LNCAP (cell line): ENCODE data around the gene POLRMT.

Experiments used
- CTCF ChIP-seq: fragments of 450-650 bp; IDR thresholded peaks from 2 replicates; pipeline ENCODE4 v1.5.1; 2017; ENCODE audit warnings: mild to moderate bottlenecking

Gene POLRMT

GRCh38 chr19:658059-658839 lies 24.9 kb upstream of the POLRMT start:
- TF ChIP-seq CTCF = no peak

GRCh38 chr19:657611-658010 lies 24.3 kb upstream of the POLRMT start:
- TF ChIP-seq CTCF = no peak

- no peak for TF ChIP-seq CTCF
Measured at GRCh38 chr19:656751-657559, 23.6 kb upstream of the POLRMT start.

GRCh38 chr19:655691-656090 lies 22.4 kb upstream of the POLRMT start:
- no peak for TF ChIP-seq CTCF

- TF ChIP-seq CTCF = no peak
Measured at GRCh38 chr19:653425-653824, 20.1 kb upstream of the POLRMT start.

- no peak for TF ChIP-seq CTCF
Measured at GRCh38 chr19:652467-653389, 19.4 kb upstream of the POLRMT start.

GRCh38 chr19:651991-652390 lies 18.7 kb upstream of the POLRMT start:
- no peak for TF ChIP-seq CTCF
